Fibroblast of the aortic adventitia (primary cell): ENCODE measurements around the gene CPXM1. TPM values are rescaled to one million over a fixed set of nuclear protein-coding genes. Genes with fewer than 3 reads are reported as not detected.

Experiments used
- DNase-seq: peaks from one replicate; pipeline ENCODE4 v3.0.0-alpha.2; 2010; ENCODE audit warnings: low read depth
- H3K4me3 ChIP-seq: 2 replicates; pipeline ENCODE4 v1.5.1; 2011; ENCODE audit warnings: low read depth, mild to moderate bottlenecking, control low read depth, low read length, moderate library complexity
- CTCF ChIP-seq: IDR thresholded peaks from 2 replicates; pipeline ENCODE4 v1.5.1; 2011; ENCODE audit warnings: mild to moderate bottlenecking, low read length, control low read depth, inconsistent platforms; ENCODE audit not compliant: insufficient read depth
- total RNA-seq: library from RNA; depleted of rRNA; stranded (reverse); fragments of >200 nt; gene quantifications from 2 replicates; pipeline ENCODE4 v1.2.3, GENCODE V29; 2012; ENCODE audit warnings: low replicate concordance

The CPXM1 gene
- total RNA-seq, 1 donor = 3.8 TPM

DNA sequence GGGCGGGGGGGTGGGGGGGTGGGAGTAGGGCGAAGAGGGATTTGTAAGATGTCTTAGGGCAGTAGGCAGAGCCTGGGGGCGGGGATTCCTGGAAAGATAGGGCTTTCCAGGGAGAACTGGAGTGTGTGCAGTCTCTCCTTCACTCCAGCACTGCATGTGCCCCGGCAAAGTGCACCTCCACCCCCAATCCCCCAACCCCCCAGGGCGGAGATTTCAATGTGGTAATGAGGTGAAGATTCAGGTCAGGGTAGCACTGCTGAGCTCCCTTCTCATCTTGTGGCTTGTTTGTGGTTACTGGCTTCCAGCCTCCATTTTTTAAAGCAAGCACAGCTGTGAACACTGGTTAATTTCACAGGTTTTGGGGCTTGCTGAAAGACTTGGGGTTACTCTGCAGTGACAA, 21.6 kb upstream of the CPXM1 start:
- peak; percentile 21 for DNase-seq
- TF ChIP-seq CTCF = no peak
- no peak overlapping the region for H3K4me3 ChIP-seq

DNA sequence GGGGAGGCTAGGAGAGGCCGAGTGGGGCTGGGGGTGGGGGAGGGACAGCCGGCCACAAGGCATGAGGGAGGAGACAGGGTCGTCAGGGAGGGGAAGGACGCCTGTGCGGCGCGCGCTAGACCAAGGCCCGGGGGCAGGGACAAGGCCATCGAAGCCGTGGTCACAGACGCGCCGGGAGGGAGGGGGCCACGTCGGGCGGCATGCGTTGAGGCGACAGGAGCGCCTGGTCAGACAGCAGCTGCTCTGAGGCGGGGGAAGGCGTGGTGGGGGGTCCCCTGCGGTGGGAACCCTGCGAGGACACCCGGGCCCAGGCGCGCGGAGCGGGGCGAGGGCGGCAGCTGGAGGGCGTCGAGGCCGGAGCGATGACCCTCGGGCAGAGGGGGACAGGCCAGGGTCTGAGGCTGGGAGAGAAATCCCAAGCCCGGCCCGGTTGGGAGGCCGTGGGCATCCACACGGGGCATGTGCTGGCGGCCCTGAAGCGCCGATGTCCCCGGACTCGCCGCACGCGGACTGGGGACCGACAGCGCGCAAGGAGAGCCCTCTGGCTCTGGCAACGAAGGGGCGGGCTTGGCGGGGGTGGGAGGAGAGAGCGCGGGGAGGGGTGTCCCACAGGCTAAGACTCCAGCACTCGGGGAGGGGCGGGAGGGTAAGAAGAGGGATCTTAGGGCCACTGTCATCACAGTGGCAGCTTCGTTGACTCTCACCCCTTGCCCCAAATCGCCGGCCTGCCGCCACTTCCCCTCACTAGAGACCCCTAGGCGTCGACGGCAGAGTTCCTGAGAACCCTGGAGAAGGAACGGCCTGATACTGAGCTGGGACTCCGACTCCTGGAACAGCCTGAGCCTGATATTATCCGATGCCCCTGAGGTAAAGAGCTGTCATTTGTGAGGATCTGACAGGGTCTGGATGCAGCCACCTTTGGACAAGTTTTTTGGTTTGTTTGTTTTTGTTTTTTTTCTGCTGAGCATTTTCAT, 20.8 kb upstream of the CPXM1 start:
- no peak for TF ChIP-seq CTCF
- H3K4me3 ChIP-seq = no peak overlapping the region
- DNase-seq = no peak

DNA sequence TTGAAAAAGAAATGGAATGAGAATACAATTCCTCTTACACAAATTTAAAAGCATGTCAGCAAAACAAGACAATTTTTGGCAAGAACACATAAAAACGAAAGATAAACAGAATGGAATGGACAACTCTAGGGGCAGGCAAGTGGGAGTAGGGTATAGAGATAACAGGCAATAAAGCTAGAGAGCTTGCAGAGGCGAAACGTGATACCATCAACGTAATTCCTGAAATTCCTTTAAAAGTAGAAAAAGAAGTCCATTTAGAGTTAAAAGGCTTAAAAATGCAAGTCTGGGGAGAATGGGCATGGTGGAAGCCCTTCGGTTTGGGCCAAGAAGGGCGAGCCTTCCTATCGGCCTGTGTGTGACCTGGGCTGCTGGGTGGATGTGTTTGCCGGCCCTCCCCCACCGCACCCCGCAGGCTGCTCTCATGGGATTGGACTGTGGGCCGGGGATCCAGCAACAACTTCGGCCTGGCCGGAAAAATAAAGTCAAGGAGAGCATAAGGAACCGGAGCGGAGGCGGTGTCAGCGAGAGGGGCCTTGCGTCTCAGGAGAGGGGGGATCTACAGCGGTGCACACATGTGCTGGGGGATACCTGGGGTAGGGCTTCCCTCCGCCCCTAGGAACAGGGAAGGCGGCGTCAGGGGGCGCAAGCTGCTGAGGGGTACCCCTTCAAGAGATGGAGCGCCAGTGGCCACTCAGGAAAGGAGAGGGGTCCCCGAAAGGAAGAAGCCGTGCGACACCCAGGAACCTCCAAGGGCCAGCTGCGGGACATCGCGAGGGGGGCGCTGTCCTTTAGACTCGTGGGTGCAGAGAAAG, 19.9 kb upstream of the CPXM1 start:
- TF ChIP-seq CTCF = no peak
- peak; percentile 86 for DNase-seq
- no peak overlapping the region for H3K4me3 ChIP-seq

GRCh38 chr20:2817891-2818595, 17.6 kb upstream of the CPXM1 start:
- DNase-seq = peak; percentile 25

GRCh38 chr20:2817341-2817726, 16.9 kb upstream of the CPXM1 start:
- TF ChIP-seq CTCF = no peak
- H3K4me3 ChIP-seq = no peak overlapping the region
- no peak for DNase-seq

More at GRCh38 chr20:2817891-2818595, 17.6 kb upstream of the CPXM1 start:
- no peak for TF ChIP-seq CTCF
- no peak overlapping the region for H3K4me3 ChIP-seq

GRCh38 chr20:2816583-2817340, 16.3 kb upstream of the CPXM1 start:
- no peak for DNase-seq
- no peak for TF ChIP-seq CTCF
- no peak overlapping the region for H3K4me3 ChIP-seq
